Ovary (tissue), 9 donors: ENCODE data around the gene TNRC6B. TPM values are rescaled to one million over a fixed set of nuclear protein-coding genes. Genes with fewer than 3 reads are reported as not detected.

Experiments used
- DNase-seq, 5 donors: peaks; one replicate each; pipeline ENCODE4 v3.0.0-alpha.2; 2019 to 2020
- H3K27ac ChIP-seq, 2 donors: fragments of 200-600 bp; one replicate each; pipeline versions ENCODE4 v1.5.1 to v1.8.0; 2019 to 2022
- H3K27me3 ChIP-seq: fragments of 200-600 bp; one replicate; pipeline ENCODE4 v1.8.0; 2022
- H3K36me3 ChIP-seq: fragments of 200-600 bp; sonication (generic); one replicate; pipeline ENCODE4 v1.5.1; 2019
- H3K4me1 ChIP-seq: one replicate; pipeline ENCODE4 v1.8.1; 2013; ENCODE audit warnings: mild to moderate bottlenecking, moderate library complexity; ENCODE audit not compliant: insufficient read depth
- H3K4me3 ChIP-seq: fragments of 200-600 bp; sonication (generic); one replicate; pipeline ENCODE4 v1.5.1; 2017
- H3K9me3 ChIP-seq, 2 donors: fragments of 200-600 bp in 1 of 2; sonication (generic) in 1 of 2; one replicate each; pipeline versions ENCODE4 v1.5.1 to v1.8.1; 2013 to 2019; ENCODE audit warnings: mild to moderate bottlenecking in 1 of 2, moderate library complexity in 1 of 2
- EP300 ChIP-seq: sonication (generic); formaldehyde crosslinking; IDR thresholded peaks from one replicate; pipeline ENCODE4 v1.6.1; 2017; ENCODE audit warnings: antibody characterized with exemption
- POLR2A ChIP-seq: fragments of 450-650 bp; IDR thresholded peaks from one replicate; pipeline ENCODE4 v1.6.1; 2017; ENCODE audit warnings: antibody characterized with exemption, mild to moderate bottlenecking, moderate library complexity
- WGBS, 3 donors: extraction: QIAGEN DNeasy Blood & Tissue Kit in 1 of 3; methylation state at CpG; one replicate each; pipeline versions ENCODE4 v1.1.5 to v1.1.7; 2013 to 2017; 5-methylcytosine and 5-hydroxymethylcytosine counted together
- intact Hi-C, 4 donors: fragments of 100-400 bp; cut with DNase I; formaldehyde crosslinking; loops; one replicate each; pipeline versions ENCODE4 v1.11.0 to v1.15.1; 2022 to 2023
- polyA plus RNA-seq, 2 donors: library from polyadenylated mRNA; stranded (reverse); fragments of 200-250 nt in 1 of 2; fragments of 350-450 nt in 1 of 2; fragmentation: Illumina TruSeq in 1 of 2; extraction: RNeasy Lipid Tissue Mini Kit (QIAGEN cat#74804) in 1 of 2; gene quantifications; one replicate each; pipeline ENCODE4 v1.2.3, GENCODE V29; 2013 to 2014
- total RNA-seq, 7 donors: library from RNA; depleted of rRNA in 2 of 7; stranded (reverse); fragments of >200 nt in 2 of 7; fragmentation: NEBNext Ultra II Directional in 3 of 7; extraction: Animal tissue kit (Norgen Biotek cat#: 25700) in 3 of 7; gene quantifications; one replicate each; pipeline versions ENCODE4 v1.1.0 to v1.2.4, GENCODE V29; 2016 to 2023
- TF ChIP-seq, protein P1 (sequence below), 3 donors: fragments of 450-650 bp in 2 of 3; fragments of 200-600 bp in 1 of 3; IDR thresholded peaks; one replicate each; pipeline versions ENCODE4 v1.5.1 to v1.8.0; 2016 to 2022; ENCODE audit warnings: antibody characterized with exemption in 3 of 3, mild to moderate bottlenecking in 1 of 3
- donor health status: DM: no; HTN: no; CAD: no; lungs with moderate emphysema.
- donor health status: DM: no; HTN: no; CAD: no.
- donor health status: Bipolar disorder and iron deficiency.
- donor health status: DM: yes; HTN: yes; CAD: no.
- donor health status: DM: no; HTN: no; CAD: no.
- donor health status: DM: yes; HTN: yes; CAD: no.

TNRC6B gene
- total and polyA plus RNA-seq, 9 donors, result 9.4 to 52.1 (median 47.5) TPM

DNA sequence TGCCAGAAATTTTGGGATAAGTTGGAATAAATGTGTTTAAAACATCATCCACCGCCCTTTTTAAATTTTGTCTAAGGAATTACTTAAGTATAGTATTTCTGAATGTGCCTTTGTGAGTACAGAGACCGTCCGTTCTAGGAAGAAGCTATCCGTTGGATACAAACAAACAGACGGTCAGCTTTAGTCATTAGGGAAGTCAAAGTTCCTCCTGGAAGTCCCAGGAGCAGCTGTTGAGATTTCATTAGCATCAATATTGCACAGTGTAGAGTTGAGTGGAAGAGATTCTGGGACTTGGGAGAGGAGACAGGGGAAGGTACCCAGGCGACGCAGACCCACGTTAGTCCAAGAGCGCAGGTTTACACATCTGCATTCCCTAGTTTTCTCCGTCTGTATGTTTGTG is 152.9 kb downstream of the TNRC6B start:
- WGBS, 3 donors, result 74 to 88% (median 85%) methylated on average over 10 of the region's 10 CpGs
- intact Hi-C loops, result no loop called here

DNA sequence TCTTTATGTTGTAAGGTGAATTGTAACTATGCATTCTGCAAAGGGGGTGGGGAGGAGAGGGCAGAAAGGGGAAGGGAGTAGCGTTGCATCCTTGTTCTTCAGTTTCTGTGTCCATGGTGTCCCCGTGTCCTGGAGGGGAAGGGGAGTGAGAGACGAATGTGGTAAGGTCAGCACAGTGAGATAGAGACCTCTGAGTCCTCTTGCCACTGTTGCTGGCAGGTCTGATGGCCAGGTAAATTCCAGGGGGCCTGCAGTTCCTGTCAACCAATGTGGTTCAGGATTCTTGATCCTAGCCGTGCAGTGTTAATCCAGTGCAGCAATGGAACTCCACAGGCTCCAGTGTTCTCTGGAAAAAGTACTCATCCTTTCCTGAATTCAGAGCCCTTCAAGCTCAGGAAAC is 154.0 kb downstream of the TNRC6B start:
- TF ChIP-seq EP300 (no peak), POLR2A (no peak)
- TF ChIP-seq, protein P1, sequence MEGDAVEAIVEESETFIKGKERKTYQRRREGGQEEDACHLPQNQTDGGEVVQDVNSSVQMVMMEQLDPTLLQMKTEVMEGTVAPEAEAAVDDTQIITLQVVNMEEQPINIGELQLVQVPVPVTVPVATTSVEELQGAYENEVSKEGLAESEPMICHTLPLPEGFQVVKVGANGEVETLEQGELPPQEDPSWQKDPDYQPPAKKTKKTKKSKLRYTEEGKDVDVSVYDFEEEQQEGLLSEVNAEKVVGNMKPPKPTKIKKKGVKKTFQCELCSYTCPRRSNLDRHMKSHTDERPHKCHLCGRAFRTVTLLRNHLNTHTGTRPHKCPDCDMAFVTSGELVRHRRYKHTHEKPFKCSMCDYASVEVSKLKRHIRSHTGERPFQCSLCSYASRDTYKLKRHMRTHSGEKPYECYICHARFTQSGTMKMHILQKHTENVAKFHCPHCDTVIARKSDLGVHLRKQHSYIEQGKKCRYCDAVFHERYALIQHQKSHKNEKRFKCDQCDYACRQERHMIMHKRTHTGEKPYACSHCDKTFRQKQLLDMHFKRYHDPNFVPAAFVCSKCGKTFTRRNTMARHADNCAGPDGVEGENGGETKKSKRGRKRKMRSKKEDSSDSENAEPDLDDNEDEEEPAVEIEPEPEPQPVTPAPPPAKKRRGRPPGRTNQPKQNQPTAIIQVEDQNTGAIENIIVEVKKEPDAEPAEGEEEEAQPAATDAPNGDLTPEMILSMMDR (IDR thresholded peaks at IDR 0.05), result no peak
- no peak for DNase-seq
- intact Hi-C loops, result no loop called here

More for the DNA sequence above, 152.9 kb downstream of the TNRC6B start:
- Histone ChIP-seq H3K36me3 (no peaks in the 10 kb centered on the region), H3K4me1 (peaks cover 2% of the 10 kb centered on the region), H3K9me3 (no peaks in the 10 kb centered on the region), H3K4me3 (no peak overlapping the region), H3K27me3 (no peaks in the 10 kb centered on the region), H3K27ac (no peak overlapping the region)
- TF ChIP-seq, protein P1 (IDR thresholded peaks at IDR 0.05), result no peak
- no peak for TF ChIP-seq POLR2A
- TF ChIP-seq EP300, result no peak
- DNase-seq, result no peak

DNA sequence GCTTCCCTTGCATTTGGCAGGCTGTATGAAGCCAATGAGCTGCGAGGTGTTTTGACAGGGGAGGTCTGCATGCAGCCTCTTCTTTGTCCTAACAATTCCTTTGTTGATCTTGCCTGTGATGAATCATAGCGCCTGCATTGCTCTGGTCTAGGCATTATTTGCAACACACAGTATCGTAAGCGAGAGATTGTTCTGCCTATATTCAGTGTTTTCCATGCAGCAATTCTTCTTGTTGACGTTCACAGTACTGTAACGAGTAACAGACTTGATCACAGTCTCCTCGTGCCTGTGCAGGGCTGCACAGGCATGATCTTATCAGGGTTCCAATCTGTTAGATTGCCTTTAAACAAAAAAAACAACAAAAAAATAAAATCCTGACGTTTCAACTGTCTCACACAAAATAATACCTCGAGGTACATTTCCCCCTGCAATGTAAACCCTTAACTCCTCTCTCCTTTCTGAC is 154.6 kb downstream of the TNRC6B start:
- H3K27me3 ChIP-seq, result no peaks in the 10 kb centered on the region
- H3K9me3 ChIP-seq, result no peaks in the 10 kb centered on the region
- H3K27ac ChIP-seq, result no peak overlapping the region
- H3K4me1 ChIP-seq, result peaks cover 2% of the 10 kb centered on the region
- no peak for DNase-seq
- intact Hi-C loops, result no loop called here
- H3K36me3 ChIP-seq, result no peaks in the 10 kb centered on the region
- TF ChIP-seq POLR2A (no peak), EP300 (no peak)
- TF ChIP-seq, protein P1 (IDR thresholded peaks at IDR 0.05), result no peak
- 19 to 43% (median 37%) methylated on average over 9 of the region's 9 CpGs for WGBS, 3 donors
- no peak overlapping the region for H3K4me3 ChIP-seq

More for the DNA sequence above, 154.0 kb downstream of the TNRC6B start:
- Histone ChIP-seq H3K4me1 (peaks cover 2% of the 10 kb centered on the region), H3K9me3 (no peaks in the 10 kb centered on the region), H3K27ac (no peak overlapping the region), H3K36me3 (no peaks in the 10 kb centered on the region), H3K27me3 (no peaks in the 10 kb centered on the region), H3K4me3 (no peak overlapping the region)
- 41 to 60% (median 51%) methylated on average over 4 of the region's 4 CpGs for WGBS, 3 donors

DNA sequence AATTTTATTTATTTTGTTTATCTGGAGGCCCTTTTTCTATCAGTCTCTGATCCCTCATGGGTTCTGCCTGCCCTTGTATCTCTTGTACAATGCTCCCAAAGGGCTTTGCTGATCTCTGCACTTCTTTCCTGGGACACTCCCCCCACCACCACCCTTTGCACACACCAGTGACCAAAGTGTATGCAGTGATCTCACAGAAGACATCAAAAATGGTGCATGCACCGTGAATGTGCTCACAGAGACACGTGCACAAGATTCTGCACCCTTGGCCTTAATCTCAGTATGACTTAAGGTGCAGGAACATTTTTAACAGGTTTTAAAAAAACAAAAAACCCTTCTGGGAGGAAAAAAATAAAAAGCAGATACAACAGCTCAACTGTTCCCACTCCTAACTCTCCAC is 156.3 kb downstream of the TNRC6B start:
- no peak for DNase-seq
- no peak for TF ChIP-seq EP300
- TF ChIP-seq, protein P1 (IDR thresholded peaks at IDR 0.05), result no peak
- no peak for TF ChIP-seq POLR2A
- Histone ChIP-seq H3K9me3 (no peaks in the 10 kb centered on the region), H3K36me3 (no peaks in the 10 kb centered on the region), H3K4me3 (no peak overlapping the region), H3K27ac (no peak overlapping the region), H3K4me1 (peaks cover 2% of the 10 kb centered on the region), H3K27me3 (no peaks in the 10 kb centered on the region)
- 71 to 85% (median 80%) methylated on average over 2 of the region's 2 CpGs for WGBS, 3 donors
- intact Hi-C loops, result no loop called here
